SH-SY5Y (cell line): ENCODE data around the gene GDNF.

Experiments used
- GATA2 ChIP-seq: IDR thresholded peaks from 2 replicates; pipeline ENCODE4 v1.6.1; 2011; ENCODE audit warnings: mild to moderate bottlenecking, low read depth, low read length
- GATA3 ChIP-seq: IDR thresholded peaks from 2 replicates; pipeline ENCODE4 v1.6.1; 2011; ENCODE audit warnings: low read depth, mild to moderate bottlenecking, low read length, moderate library complexity

GRCh38 chr5:37859805-37860204, 20.0 kb upstream of the GDNF start:
- TF ChIP-seq GATA2 (no peak), GATA3 (no peak)
